ENCODE measurements around the gene CLDN9. TPM values are rescaled to one million over a fixed set of nuclear protein-coding genes. Genes with fewer than 3 reads are reported as not detected.

Gene CLDN9
- total and polyA plus RNA-seq, 9 of the 15 experiments (the other 6 are each of a cell fraction or from before 2014, with no cell fraction given) = 0.12 to 0.44 (median 0.22) TPM; not detected in 4

- TF ChIP-seq ZNF24 (IDR thresholded peaks at IDR 0.05) (no peak), ASH1L (IDR thresholded peaks at IDR 0.05; ENCODE audit: borderline replicate concordance, low read depth, partially characterized antibody) (peak; percentile 93), STAT6 (CRISPR knock-in tag; IDR thresholded peaks at IDR 0.05) (no peak), CTBP1 (IDR thresholded peaks at IDR 0.05; ENCODE audit: borderline replicate concordance) (peak; percentile 100), TBL1XR1 (IDR thresholded peaks at IDR 0.05; ENCODE audit: low read length in 2 of 2) (0 out of 4 replicates have a peak, but pooled peaks of 1 of the 2 experiments have one; percentile 34), CTCFL (IDR thresholded peaks at IDR 0.05; ENCODE audit: borderline replicate concordance, insufficient read depth, low read depth, low read length, poor library complexity, severe bottlenecking) (peak; percentile 66), AFF1 (IDR thresholded peaks at IDR 0.05; ENCODE audit: low read depth in 1 of 2, partially characterized antibody in 2 of 2) (peak in 1 of 2 experiments; percentile 22), RBM15 (IDR thresholded peaks at IDR 0.05; ENCODE audit: insufficient read depth, low read length) (no peak), C11orf30 (IDR thresholded peaks at IDR 0.05; ENCODE audit: low read depth) (no peak), EHMT2 (IDR thresholded peaks at IDR 0.05) (no peak), MTA3 (IDR thresholded peaks at IDR 0.05; ENCODE audit: borderline replicate concordance) (peak; percentile 59; the same call in 1 of the 2 replicates), ZNF668 (CRISPR knock-in tag; IDR thresholded peaks at IDR 0.05) (no peak), GATAD2A (IDR thresholded peaks at IDR 0.05) (no peak), RFX5 (IDR thresholded peaks at IDR 0.05; ENCODE audit: low read depth, low read length) (0 out of 2 replicates have a peak, but pooled peaks have one; percentile 50), NR3C1 (CRISPR knock-in tag; IDR thresholded peaks at IDR 0.05) (no peak), FOXM1 (IDR thresholded peaks at IDR 0.05; ENCODE audit: low read depth) (peak; percentile 27; the same call in 1 of the 2 replicates), FOXM1 (CRISPR knock-in tag; IDR thresholded peaks at IDR 0.05; ENCODE audit: low read depth) (no peak)
Observed at GRCh38 chr16:3003582-3004270, 9.0 kb upstream of the CLDN9 start (continued).
